Fibroblast of peridontal ligament (primary cell): ENCODE results near the gene TMEM131.

Experiments
- DNase-seq: peaks from one replicate; pipeline ENCODE4 v3.0.0-alpha.2; 2010; ENCODE audit errors: extremely low read depth

The TMEM131 gene

DNA sequence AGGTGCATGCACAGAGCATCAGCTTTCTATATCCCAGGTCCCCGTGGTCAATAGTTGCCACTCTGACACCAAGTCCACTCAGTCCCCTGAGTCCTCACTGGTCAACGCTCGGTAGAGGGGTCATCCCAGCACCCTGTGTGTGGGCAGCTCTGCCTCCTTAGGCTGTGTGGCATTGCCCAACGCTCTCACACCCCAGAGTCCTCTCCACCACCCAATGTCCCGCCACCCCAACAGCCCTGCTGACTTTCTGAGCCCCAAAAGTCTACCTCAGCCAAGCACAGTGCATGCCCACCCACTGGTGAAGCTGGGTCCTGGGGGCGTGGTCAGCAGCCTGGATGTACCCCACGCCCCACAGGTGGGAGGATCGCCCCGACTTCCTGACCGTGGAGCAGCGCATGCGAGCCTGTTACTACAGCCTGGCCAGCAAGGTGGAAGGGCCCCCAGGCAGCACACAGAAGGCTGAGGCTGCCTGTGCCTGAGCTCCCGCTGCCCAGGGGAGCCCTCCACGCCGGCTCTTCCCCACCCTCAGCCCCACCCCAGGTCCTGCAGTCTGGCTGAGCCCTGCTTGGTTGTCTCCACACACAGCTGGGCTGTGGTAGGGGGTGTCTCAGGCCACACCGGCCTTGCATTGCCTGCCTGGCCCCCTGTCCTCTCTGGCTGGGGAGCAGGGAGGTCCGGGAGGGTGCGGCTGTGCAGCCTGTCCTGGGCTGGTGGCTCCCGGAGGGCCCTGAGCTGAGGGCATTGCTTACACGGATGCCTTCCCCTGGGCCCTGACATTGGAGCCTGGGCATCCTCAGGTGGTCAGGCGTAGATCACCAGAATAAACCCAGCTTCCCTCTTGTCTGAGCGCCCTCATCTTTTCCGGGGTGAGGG is 256.5 kb downstream of the TMEM131 start:
- DNase-seq: no peak

DNA sequence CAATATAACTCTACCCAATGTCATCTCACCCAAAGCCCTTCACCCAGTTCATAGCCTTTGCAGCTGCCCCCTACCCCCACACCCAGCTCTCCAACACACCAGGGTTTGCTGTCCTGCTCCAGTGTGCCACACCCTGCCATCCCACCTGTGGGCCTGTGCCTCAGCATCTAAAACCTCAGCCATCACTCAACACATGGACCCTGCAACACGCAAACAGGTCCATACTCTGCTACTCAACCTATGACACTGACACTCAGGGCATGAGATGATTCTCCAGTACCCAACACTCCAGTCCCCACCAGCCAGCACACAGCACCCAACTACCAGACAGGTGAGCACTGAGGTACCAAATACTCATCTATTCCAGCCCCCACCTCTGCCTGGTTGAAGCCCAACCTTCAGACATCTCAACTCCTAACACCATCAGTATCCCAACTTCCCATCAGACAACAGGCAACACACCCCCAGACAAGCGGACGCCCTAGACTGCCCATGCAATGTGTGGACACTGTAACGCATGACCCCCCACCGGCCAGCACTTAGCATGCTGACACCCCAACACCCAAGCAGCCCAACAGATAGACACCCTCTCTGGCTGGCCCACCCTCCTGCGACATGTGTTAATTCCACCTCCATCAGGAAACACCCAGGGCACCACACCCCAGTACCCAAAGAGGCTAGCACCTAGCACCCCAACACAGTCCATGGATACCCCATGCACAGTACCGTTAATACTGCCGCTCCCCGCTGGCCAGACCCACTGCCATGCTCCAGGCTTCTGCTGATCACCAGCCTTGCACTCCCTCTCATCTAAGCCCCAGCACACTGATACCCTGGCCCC is 257.3 kb downstream of the TMEM131 start:
- DNase-seq: no peak

DNA sequence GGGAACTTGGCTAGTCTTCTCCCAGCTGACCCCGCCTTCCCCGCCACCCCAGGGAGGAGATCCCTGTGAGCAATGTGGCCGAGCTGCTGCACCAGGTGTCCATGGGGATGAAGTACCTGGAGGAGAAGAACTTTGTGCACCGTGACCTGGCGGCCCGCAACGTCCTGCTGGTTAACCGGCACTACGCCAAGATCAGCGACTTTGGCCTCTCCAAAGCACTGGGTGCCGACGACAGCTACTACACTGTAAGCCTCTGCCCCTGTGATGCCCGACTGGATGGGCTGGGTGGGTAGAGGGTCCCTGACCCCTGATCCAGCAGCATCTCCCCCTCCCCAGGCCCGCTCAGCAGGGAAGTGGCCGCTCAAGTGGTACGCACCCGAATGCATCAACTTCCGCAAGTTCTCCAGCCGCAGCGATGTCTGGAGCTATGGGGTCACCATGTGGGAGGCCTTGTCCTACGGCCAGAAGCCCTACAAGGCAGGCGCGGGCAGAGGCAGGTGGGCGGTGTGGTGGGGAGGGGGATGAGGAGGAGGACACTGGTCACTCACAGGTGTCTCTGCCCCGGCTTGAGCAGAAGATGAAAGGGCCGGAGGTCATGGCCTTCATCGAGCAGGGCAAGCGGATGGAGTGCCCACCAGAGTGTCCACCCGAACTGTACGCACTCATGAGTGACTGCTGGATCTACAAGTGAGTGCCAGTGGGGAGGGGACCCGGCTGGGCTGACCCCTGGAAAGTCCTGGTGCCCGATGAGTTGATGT is 258.1 kb downstream of the TMEM131 start:
- no peak for DNase-seq

DNA sequence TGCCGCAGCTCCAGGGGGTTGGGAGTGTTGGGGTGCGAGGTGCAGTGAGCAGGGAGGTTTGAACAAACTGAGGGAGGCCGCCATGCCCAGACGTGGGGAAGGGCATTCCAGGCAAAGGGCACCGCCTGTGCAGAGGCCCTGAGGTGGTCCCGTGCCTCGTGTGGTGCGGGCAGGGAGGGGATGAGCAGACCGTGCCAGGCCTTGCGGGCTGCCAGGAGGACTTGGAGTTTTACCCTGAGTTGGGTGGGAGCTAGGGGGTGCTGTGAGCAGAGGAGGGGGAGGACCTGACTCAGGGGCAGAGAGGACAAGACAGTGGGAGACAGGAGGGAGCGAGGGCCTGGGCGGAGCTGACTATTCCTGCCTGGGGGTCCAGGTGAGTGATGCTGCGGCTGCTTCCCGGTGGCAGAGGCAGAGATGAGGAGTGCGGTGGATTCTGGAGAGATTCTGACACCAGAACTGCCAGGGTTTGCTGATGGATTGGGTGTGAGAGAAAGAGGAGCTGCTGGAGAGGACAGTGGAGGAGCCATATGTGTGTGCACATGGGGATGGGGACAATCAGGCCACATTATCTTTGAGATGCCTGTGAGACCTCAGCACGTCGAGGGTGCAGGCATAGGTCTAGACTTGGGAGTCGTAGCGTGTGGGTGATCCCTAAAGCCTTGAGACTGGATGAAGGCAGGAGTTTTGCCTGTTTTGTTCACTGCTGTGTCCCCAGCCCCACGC is 259.0 kb downstream of the TMEM131 start:
- DNase-seq: no peak

DNA sequence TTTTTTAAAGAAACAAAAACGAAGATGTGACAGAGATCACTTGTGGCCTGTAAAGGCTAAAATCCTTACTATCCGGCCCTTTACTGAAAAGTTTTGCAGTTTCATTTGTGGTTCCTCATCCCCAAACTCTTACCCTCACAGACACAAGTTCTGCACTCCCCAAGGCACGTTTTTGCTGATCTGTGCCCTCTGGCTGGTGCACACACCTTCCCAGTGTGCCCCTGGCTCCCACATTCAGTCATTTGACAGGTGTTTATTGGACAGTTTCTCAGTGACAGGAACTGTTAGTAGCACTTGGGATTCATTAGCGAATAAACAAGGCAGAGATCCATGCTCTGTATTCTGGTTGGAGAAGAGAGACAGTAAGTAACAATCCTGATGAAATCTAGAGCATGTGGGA is 259.6 kb downstream of the TMEM131 start:
- DNase-seq: no peak

DNA sequence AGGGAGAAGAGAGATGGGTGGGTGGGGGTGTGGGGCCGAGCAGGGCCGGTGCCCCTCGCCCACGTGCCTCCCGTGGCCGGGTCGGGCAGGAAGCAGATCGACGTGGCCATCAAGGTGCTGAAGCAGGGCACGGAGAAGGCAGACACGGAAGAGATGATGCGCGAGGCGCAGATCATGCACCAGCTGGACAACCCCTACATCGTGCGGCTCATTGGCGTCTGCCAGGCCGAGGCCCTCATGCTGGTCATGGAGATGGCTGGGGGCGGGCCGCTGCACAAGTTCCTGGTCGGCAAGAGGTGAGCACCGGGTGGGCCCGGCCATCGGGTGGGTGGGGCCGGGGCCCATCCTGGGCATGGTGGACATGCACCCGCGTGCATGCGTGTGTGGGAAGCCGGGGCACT is 260.6 kb downstream of the TMEM131 start:
- no peak for DNase-seq

DNA sequence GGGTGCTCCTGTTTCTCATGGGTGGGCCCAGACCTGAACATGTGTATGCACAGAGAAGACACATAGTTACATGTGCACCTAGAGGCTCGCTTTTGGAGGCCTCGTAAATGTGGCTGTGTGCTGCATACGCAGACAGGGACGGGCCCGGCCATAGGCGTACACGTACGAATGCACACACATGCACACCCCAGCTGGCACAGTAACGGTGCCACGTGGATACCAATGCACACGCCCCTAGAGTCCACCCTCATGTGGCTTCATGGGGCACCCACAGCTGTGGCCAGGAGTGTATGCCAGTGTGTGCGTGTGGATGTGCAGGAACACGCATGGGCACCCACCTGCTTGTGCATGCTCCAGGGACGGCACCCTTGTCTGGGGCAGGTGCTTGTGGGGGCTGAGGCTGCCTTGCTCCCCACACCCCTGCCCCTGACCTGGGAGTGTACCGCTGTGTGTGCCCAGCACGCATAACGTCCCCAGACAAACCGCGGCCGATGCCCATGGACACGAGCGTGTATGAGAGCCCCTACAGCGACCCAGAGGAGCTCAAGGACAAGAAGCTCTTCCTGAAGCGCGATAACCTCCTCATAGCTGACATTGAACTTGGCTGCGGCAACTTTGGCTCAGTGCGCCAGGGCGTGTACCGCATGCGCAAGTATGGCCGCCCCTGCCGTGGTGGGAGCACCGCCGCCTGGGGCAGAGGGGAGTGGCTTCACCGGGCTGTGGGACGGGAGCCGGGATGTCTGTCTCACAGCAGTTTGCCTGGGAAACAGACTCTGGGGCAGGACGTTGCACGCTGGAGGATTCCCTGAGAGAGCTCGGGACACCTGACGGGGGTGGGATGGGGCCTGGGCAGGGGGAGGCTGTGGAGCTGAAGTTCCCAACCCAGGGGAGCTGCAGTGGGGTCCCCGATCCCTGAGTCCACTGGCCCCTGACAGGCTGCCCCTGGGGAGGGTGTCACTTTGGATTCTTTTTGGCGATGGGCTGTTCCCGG is 261.4 kb downstream of the TMEM131 start:
- DNase-seq: no peak

DNA sequence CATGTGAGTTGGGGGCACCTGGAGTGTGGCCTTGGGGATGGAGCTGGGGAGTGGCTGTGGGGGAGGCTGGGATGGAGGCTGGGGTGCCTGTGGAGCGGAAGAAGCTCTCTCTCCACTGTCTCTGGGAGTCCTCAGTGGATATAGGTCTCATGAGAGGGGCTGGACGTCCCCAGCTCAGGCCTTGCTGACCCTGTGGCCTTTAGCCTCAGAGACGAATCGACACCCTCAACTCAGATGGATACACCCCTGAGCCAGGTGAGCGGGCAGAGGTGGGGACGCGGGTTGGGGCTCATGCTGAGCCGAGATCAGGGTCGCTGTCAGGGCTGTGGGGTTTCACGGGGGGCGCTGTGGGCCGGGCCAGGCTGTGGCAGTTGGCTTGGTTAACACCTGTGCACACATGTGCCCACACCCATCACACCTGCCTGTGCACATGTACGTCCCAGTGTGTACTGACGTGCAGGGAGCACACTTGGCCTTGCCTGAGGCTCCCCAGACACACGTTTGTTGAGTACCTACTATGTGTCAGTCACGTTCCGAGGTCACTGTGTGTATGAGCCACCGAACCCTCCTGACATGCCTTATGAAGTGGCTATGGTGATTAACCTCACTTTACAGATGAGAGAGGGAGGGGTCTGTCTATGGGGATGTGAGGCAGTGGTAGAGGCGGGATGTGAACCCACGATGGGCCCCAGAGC is 262.3 kb downstream of the TMEM131 start:
- DNase-seq: no peak

DNA sequence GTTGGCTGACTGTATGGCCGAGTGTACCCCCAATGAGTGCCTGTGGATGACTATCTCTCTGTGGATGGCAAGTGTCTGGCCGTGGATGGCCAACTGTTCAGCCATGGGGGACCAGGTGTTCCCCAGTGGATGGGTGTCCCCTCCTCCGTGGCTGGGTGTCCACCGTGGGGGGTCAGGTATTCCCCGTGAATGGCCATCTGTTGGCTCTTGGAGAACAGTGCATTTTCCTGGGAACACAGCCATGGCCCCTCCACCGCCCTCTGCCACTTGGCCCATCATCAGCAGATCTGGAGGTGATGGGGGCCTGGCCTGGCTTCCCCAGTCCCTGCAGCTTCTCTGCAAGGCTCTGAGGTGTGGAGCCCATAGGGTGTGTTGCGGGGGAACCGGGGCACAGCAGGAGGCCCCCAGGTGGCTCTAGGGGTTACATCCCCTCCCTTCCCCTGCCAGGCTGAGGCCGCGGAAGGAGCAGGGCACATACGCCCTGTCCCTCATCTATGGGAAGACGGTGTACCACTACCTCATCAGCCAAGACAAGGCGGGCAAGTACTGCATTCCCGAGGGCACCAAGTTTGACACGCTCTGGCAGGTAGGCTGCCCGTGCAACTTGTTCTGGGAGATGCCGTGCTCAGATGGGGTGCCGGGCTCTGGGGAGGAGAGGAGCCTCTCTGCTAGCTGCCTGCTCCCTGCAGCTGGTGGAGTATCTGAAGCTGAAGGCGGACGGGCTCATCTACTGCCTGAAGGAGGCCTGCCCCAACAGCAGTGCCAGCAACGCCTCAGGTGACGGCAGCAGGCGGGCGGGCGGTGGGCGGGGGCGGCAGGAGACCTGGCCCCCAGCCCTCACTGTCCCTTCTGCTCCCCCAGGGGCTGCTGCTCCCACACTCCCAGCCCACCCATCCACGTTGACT is 263.1 kb downstream of the TMEM131 start:
- no peak for DNase-seq

DNA sequence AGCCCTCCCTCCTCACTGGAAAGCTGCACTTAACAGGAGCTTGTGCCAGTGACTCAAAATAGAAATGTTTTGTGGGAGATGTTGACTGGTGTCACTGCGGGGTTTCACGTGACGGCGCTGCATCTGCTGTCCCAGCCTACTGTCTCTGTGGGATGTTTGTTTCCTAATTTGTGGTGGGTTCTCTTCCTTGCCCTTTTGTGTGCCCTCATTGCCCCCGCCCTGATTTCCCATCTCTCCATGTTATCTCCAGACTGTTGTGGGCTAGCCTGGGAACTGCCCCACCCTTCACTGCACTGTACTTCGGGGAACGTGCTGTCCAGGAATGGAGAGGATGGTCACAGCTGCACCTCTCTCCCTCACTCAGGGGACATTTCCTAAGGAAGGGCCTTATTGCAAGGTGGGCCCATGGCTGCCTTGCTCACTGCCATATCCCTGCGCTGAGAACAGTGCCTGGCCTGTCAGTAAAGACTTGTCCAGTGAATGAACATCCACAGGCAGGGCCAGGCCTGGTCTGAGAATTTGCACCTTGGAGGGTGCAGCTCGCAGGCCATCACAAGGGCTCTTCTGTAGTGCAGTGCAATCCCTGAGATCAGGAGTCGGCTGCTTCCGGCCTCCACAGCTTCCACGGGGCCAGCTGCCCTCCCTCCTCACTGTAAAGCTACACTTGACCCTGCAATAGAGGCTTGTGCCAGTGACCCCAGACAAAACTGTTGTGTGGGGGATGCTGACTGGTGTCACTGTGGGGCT is 264.3 kb downstream of the TMEM131 start:
- DNase-seq: no peak

DNA sequence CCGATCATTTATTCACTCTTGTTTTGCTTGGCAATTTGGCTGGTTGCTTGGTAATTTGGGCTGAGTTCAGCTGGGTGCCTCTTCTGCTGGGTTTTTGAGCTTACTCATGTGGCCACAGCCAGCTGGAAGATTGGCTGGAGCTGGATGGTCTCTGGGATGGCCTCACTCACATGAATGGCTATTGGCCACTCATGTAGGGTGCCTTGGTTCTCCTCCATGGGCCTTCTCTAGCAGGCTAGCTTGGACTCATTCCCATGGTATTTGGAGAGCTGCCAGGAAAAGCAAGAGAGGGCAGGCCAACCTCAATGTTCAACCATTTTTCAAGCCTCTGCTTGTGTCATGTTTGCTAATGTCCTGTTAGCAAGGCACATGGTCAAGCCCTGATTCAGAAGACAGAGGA is 265.5 kb downstream of the TMEM131 start:
- DNase-seq: no peak

DNA sequence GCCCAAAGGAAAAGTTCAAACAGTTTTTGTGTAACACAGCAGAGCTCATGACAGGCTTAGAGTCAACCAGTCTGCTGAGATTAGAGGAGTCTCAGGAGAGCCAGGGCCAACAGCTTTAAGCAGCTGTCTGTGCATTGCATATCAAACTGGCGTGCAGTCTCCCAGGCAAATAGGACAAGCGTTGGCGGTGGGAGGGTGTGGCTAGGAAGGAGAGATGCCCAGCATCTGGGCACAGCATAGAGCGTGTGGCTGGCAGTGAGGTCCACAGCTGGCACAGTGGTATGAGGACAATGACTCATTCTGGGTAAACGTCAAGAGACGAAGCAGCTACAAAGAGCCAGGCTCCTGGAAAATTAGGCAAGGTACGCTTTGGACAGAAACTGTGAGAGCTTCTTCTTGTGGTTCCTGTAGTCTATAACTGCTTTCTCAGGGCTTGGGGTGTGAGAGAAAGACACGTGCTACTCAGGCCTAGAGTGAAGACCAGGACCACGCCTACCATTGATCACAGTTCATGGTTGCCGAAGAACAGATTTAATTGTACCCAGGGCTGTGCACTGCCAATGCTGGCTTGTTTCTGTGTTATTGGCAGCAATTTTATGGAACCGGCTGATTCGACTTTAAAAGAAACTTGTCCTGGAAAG is 267.5 kb downstream of the TMEM131 start:
- DNase-seq: no peak

DNA sequence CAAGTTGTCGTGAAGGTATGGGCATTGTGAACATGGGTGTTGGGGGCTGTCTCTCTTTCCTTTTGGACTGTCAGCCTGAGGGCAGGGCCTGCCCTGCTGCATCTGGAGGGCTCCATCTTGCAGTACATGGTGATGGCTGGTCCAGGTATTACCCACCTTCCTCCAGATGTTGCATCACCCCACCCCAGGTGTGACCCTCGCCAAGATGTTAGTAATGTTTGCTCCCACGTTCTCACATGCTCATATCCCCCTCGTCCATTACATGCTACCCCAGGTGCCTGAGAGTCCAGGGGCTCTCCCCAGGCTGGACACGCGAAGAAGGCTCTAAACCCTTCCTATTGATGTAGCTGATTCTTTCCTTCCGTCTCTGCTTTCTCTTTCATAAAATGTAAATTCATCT is 268.5 kb downstream of the TMEM131 start:
- DNase-seq: no peak

DNA sequence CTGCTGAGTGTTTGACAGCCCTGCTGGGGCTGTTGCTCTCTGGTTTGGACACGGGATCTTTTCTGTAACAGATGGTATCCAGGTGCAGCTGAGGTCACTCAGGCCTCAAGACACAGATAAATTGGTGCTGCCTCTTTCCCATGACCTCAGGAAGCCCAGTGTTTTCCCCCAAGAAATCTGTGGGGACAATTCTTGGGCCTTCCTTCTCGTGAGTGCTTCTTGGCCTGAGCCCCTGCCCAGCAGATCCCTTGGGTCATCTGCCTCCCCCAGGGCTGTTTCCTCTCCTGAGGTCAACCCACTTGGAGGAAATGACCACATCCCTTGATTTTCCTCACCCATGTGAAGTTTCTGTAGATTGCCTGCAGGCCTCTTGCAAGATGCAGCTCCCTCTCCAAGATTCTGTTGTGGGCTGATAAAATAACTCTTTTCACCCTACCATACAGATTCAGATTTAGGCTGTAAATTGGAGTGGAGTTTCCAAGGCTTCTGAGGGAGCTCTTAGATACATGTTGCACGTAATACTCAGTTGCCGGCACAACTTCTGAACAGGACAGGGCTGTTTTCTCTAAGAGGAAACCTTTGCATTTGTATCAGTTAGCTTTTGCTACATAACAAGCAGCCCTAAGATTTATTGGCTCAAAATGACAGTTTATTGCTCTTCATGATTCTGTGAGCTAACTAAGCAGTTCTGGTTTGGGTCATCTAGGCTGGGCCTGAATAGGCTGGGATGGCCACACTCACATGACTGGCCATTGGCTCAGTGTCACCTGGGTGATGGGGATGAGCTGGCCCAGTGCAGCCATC is 269.3 kb downstream of the TMEM131 start:
- no peak for DNase-seq

DNA sequence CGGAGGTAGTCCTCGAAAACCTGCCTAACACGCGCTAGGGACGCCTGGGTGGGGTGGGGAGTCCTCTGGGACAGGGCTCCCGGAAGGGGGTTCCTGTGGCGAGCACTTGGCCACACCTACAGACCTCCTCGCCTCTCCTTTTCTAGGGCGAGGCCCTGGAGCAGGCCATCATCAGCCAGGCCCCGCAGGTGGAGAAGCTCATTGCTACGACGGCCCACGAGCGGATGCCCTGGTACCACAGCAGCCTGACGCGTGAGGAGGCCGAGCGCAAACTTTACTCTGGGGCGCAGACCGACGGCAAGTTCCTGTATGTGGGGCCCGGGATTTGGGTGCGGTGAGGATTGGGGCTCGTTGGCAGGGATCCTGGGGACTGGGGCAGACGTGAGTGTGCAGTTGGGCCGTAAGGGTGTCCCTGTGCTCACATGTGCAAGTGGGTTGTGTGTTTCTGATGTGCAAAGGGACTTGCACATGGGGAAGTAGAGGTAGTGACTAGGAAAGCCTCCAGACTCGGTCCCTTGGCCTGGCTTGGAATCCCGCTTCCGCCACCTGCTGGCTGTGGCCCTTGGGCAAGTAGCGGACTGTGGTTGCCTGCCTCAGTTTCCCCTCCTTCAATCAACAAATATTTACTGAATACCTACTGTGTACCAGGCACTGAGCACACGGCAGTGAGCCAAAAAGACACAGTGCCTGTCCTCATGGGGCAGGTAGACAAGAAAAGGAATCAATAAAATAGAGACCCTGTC is 270.6 kb downstream of the TMEM131 start:
- DNase-seq: no peak

DNA sequence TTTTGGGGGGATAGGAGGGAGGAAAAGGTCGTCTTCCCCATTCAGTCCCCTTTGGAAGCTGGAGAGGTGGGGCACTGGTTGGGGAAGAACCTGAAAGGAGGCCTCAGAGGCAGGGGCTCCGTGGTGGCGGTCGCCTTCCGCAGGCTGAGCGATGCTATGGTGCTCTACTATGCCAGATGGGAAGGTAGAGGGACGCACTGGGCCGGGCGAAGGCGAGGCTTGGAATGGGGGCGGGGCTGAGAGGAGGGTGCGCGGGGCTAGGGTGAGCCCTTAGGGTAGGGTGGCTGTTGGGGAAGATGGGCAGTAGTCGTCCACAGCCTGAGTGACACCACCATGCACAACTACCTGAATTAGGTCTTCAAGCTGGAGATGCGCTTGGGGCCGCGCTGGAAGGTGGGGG is 271.2 kb downstream of the TMEM131 start:
- no peak for DNase-seq
